Neuronal stem cell (in vitro differentiated cells): ENCODE results near the gene DSP.

Experiments used
- DNase-seq: peaks from one replicate; pipeline ENCODE4 v3.0.0-alpha.2; 2013; ENCODE audit warnings: low spot score
- H2AFZ ChIP-seq: one replicate; pipeline ENCODE4 v1.6.1; 2013; ENCODE audit warnings: mild to moderate bottlenecking, low read length, inconsistent platforms
- H2AK5ac ChIP-seq: 2 replicates; pipeline ENCODE4 v1.6.1; 2013; ENCODE audit warnings: low read depth, mild to moderate bottlenecking, inconsistent platforms, low read length, moderate library complexity, mixed read lengths
- H2BK120ac ChIP-seq: 2 replicates; pipeline ENCODE4 v1.6.1; 2013; ENCODE audit warnings: low read depth, mild to moderate bottlenecking, inconsistent platforms, low read length, moderate library complexity, mixed read lengths
- H2BK12ac ChIP-seq: one replicate; pipeline ENCODE4 v1.6.1; 2013; ENCODE audit warnings: low read length, inconsistent platforms
- H2BK15ac ChIP-seq: 2 replicates; pipeline ENCODE4 v1.6.1; 2013; ENCODE audit warnings: mild to moderate bottlenecking, low read length, inconsistent platforms, mixed read lengths
- H2BK5ac ChIP-seq: one replicate; pipeline ENCODE4 v1.6.1; 2013; ENCODE audit warnings: inconsistent platforms, mild to moderate bottlenecking, low read length, moderate library complexity
- H3K14ac ChIP-seq: one replicate; pipeline ENCODE4 v1.6.1; 2013; ENCODE audit warnings: low read length, inconsistent platforms
- H3K18ac ChIP-seq: 2 replicates; pipeline ENCODE4 v1.6.1; 2013; ENCODE audit warnings: low read length, inconsistent platforms
- H3K23ac ChIP-seq: 2 replicates; pipeline ENCODE4 v1.6.1; 2013; ENCODE audit warnings: low read depth, mild to moderate bottlenecking, mixed read lengths, low read length, inconsistent platforms; ENCODE audit not compliant: poor library complexity
- H3K27ac ChIP-seq: replicated peaks from 3 replicates; pipeline ENCODE4 v1.5.1; 2013; ENCODE audit warnings: low read length, inconsistent platforms
- H3K27me3 ChIP-seq, 3 experiments: 2 replicates each; pipeline ENCODE4 v1.6.1; 2013; ENCODE audit warnings: low read length in 3 of 3, mild to moderate bottlenecking in 2 of 3, inconsistent platforms in 1 of 3, low read depth in 1 of 3, mixed read lengths in 1 of 3, moderate library complexity in 1 of 3; ENCODE audit not compliant: control insufficient read depth in 3 of 3, insufficient read depth in 3 of 3
- H3K36me3 ChIP-seq, 2 donors: replicated peaks in 1 of 2; 2 replicates each; pipeline ENCODE4 v1.6.1; 2013; ENCODE audit warnings: low read length in 2 of 2; ENCODE audit not compliant: control insufficient read depth in 2 of 2, insufficient read depth in 2 of 2
- H3K4ac ChIP-seq: 2 replicates; pipeline ENCODE4 v1.6.1; 2013; ENCODE audit warnings: inconsistent platforms, mild to moderate bottlenecking, low read length, moderate library complexity
- H3K4me1 ChIP-seq, 2 donors: 1 replicate in 1 of 2; 2 replicates in 1 of 2; pipeline ENCODE4 v1.6.1; 2013; ENCODE audit warnings: low read length in 2 of 2, low read depth in 1 of 2; ENCODE audit not compliant: control insufficient read depth in 2 of 2, insufficient read depth in 1 of 2
- H3K4me2 ChIP-seq: one replicate; pipeline ENCODE4 v1.6.1; 2013; ENCODE audit warnings: mild to moderate bottlenecking, low read length, inconsistent platforms; ENCODE audit not compliant: insufficient read depth, poor library complexity, severe bottlenecking
- H3K4me3 ChIP-seq, 2 donors: 2 replicates each; pipeline ENCODE4 v1.5.1; 2013; ENCODE audit warnings: low read length in 2 of 2, mild to moderate bottlenecking in 2 of 2, inconsistent platforms in 1 of 2, moderate library complexity in 1 of 2
- H3K79me1 ChIP-seq: one replicate; pipeline ENCODE4 v1.6.1; 2013; ENCODE audit warnings: low read depth, mild to moderate bottlenecking, inconsistent platforms, low read length, moderate library complexity
- H3K9ac ChIP-seq: one replicate; pipeline ENCODE4 v1.6.1; 2013; ENCODE audit warnings: mild to moderate bottlenecking, low read depth, low read length, inconsistent platforms; ENCODE audit not compliant: poor library complexity
- H3K9me3 ChIP-seq, 2 donors: replicated peaks in 1 of 2; 2 replicates each; pipeline versions ENCODE3 to v1.6.1; 2013; ENCODE audit warnings: low read length in 2 of 2, mild to moderate bottlenecking in 2 of 2, inconsistent platforms in 1 of 2, low read depth in 1 of 2, mixed read lengths in 1 of 2, moderate library complexity in 1 of 2; ENCODE audit not compliant: control insufficient read depth in 2 of 2, insufficient read depth in 1 of 2
- H4K8ac ChIP-seq: one replicate; pipeline ENCODE4 v1.6.1; 2013; ENCODE audit warnings: low read depth, mild to moderate bottlenecking, inconsistent platforms, low read length, moderate library complexity
- H4K91ac ChIP-seq: one replicate; pipeline ENCODE4 v1.6.1; 2013; ENCODE audit warnings: low read length, low read depth, mild to moderate bottlenecking, inconsistent platforms; ENCODE audit not compliant: poor library complexity
- whole genome bisulfite sequencing, 2 donors: extraction: QIAGEN DNeasy Blood & Tissue Kit; methylation state at CpG; one replicate each; pipeline ENCODE4 v1.1.7; 2013; ENCODE audit warnings: missing lambda C conversion rate in 2 of 2, mixed read lengths in 1 of 2; ENCODE audit not compliant: insufficient read length in 2 of 2, insufficient replicate concordance in 1 of 2; ENCODE audit errors: extremely low coverage in 2 of 2; 5-methylcytosine and 5-hydroxymethylcytosine counted together

Gene DSP

DNA sequence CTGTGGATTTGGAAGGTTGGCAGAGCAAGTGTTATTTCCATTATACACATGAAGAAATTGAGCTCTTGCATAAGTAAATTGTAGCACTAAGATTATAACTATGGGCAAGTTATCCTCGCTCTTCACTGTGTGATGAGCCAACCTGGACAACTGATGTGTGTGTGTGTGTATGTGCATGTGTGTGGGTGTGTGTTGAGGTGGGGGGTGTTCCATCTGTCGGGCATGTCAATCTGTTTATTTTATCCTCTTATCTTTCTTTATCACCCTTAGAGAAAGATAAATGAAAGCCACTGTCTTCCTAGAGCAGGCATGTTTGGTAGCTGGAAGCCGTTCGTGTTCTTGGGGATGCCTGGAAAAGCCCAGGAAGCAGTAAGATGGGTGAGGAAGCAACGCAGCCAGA is 3.0 kb upstream of the DSP start:
- no CpG with 5 or more reads among the region's 5 CpGs for WGBS, 2 donors
- no peak overlapping the region for H3K9ac ChIP-seq

DNA sequence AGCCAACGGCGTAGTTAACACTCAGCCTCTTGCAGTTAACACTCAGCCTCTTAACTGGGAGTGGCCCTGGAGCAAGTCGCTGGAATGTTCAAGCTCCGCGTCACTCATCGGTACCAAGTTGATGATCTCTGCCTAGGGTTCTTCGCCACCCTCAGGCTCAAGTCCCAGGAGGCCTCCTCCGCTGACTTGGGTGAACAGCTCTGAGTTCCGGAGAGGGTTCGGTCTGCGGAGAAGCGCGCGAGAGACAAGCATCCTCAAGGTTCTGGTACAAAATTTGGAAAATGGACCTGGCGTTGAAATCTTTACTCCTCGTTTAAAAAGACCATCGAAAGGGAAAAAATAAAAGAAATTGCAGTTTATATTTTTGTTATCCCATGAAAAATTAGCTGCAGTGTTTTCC is 876 bp upstream of the DSP start:
- no peak overlapping the region for H2AK5ac ChIP-seq
- no peak overlapping the region for H2BK15ac ChIP-seq
- no peak overlapping the region for H3K9ac ChIP-seq
- no peak overlapping the region for H4K8ac ChIP-seq
- H3K18ac ChIP-seq, result peak overlapping the region; percentile 7
- H3K4ac ChIP-seq, result no peak overlapping the region
- no peak overlapping the region for H3K14ac ChIP-seq
- H3K4me3 ChIP-seq, result peak overlapping the region in 1 of 2 donors; percentile 73
- H2AFZ ChIP-seq, result no peak overlapping the region
- H3K9me3 ChIP-seq, result peaks cover 3% of the 10 kb centered on the region in 2 donors
- H3K79me1 ChIP-seq, result no peaks in the 10 kb centered on the region
- H3K27me3 ChIP-seq, result peaks cover 0 to 98% (median 4%) of the 10 kb centered on the region in 3 experiments
- H3K4me2 ChIP-seq, result peak overlapping the region; percentile 47
- H3K27ac ChIP-seq, result no peak overlapping the region
- H2BK120ac ChIP-seq, result no peak overlapping the region
- no peak overlapping the region for H3K23ac ChIP-seq
- DNase-seq, result no peak
- H4K91ac ChIP-seq, result no peak overlapping the region
- WGBS, 2 donors, result no CpG with 5 or more reads among the region's 17 CpGs
- H3K4me1 ChIP-seq, result peaks cover 0 to 11% of the 10 kb centered on the region in 2 donors
- no peak overlapping the region for H2BK5ac ChIP-seq
- H2BK12ac ChIP-seq, result no peak overlapping the region
- no peaks in the 10 kb centered on the region for H3K36me3 ChIP-seq

More for the DNA sequence above, 3.0 kb upstream of the DSP start:
- Histone ChIP-seq H3K4me1 (peaks cover 0 to 4% of the 10 kb centered on the region in 2 donors), H3K4me3 (no peak overlapping the region), H2BK12ac (no peak overlapping the region), H2BK120ac (no peak overlapping the region), H3K14ac (no peak overlapping the region), H2AFZ (no peak overlapping the region), H3K79me1 (no peaks in the 10 kb centered on the region), H4K91ac (no peak overlapping the region), H2BK15ac (no peak overlapping the region), H3K4ac (no peak overlapping the region), H3K23ac (no peak overlapping the region), H3K27me3 (peaks cover 0 to 95% (median 4%) of the 10 kb centered on the region in 3 experiments), H3K27ac (no peak overlapping the region), H3K4me2 (no peak overlapping the region), H3K18ac (no peak overlapping the region), H4K8ac (no peak overlapping the region), H3K36me3 (no peaks in the 10 kb centered on the region), H3K9me3 (peaks cover 3% of the 10 kb centered on the region in 2 donors), H2BK5ac (no peak overlapping the region), H2AK5ac (no peak overlapping the region)
- DNase-seq, result no peak

GRCh38 chr6:7542065-7542873 is 798 bp downstream of the DSP start:
- Histone ChIP-seq H3K36me3 (no peaks in the 10 kb centered on the region), H2BK12ac (peak overlapping the region; percentile 100), H3K4me2 (peak overlapping the region; percentile 78), H4K8ac (no peak overlapping the region), H3K9ac (peak overlapping the region; percentile 98), H3K23ac (peak overlapping the region; percentile 95), H2AFZ (peak overlapping the region; percentile 92), H2AK5ac (peak overlapping the region; percentile 88), H3K4me1 (peaks cover 0 to 13% of the 10 kb centered on the region in 2 donors), H4K91ac (peak overlapping the region; percentile 85), H3K18ac (peak overlapping the region; percentile 100), H3K27me3 (peaks cover 0 to 98% (median 4%) of the 10 kb centered on the region in 3 experiments), H3K9me3 (peaks cover 3 to 4% of the 10 kb centered on the region in 2 donors), H2BK5ac (peak overlapping the region; percentile 97), H2BK15ac (peak overlapping the region; percentile 95), H2BK120ac (peak overlapping the region; percentile 93), H3K79me1 (no peaks in the 10 kb centered on the region), H3K14ac (peak overlapping the region; percentile 98), H3K4ac (peak overlapping the region; percentile 91), H3K4me3 (peak overlapping the region in 1 of 2 donors; percentile 96), H3K27ac (peak overlapping the region; percentile 92)
- DNase-seq, result peak; percentile 69
- no CpG with 5 or more reads among the region's 80 CpGs for WGBS, 2 donors

DNA sequence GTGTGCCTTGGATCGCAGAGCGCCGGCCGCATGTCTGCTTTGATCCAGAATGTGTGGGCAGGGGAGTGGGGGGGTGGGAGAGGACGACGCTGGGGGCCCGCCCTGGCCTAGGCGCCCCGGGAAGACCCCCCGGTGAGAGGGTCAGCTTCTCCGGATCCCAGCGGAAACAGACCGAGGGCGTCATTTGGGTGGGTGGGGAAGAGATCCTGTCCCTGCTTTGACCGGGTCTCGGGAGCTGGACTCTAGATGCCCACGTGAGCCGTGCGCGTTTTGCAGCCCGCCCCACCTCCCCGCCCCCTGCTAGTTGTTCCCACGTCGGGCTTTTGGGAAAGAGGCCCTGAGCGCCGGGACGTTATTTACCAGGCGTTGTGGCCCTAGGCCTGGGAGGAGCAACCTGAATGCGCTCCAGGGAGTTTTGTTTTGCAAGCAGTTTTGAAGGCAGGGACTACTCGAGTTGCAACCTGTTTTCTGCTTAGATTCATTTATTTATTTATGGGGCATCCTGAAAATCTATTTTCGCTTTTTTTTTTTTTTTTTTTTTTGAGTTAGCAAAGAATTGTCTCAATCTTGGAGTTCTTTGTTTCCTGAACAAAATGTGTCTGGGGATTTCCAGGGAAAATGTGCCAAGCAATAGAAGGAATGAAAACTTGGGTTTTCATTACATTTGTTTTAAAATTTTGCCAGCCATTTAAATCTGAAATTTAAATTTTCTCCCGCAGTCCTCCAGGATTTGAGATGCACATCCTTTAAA is 1.6 kb downstream of the DSP start:
- H3K14ac ChIP-seq, result no peak overlapping the region
- H2BK15ac ChIP-seq, result peak overlapping the region; percentile 84
- no peak overlapping the region for H4K8ac ChIP-seq
- peak overlapping the region; percentile 77 for H2AK5ac ChIP-seq
- peak overlapping the region; percentile 92 for H3K27ac ChIP-seq
- peak overlapping the region; percentile 100 for H3K18ac ChIP-seq
- DNase-seq, result no peak
- peaks cover 0 to 97% (median 4%) of the 10 kb centered on the region in 3 experiments for H3K27me3 ChIP-seq
- H3K36me3 ChIP-seq, result no peaks in the 10 kb centered on the region
- H3K9ac ChIP-seq, result peak overlapping the region; percentile 98
- peak overlapping the region; percentile 97 for H2BK5ac ChIP-seq
- H3K4me2 ChIP-seq, result peak overlapping the region; percentile 78
- H3K4me3 ChIP-seq, result peak overlapping the region in 1 of 2 donors; percentile 96
- H4K91ac ChIP-seq, result no peak overlapping the region
- no peak overlapping the region for H3K4ac ChIP-seq
- H3K79me1 ChIP-seq, result no peaks in the 10 kb centered on the region
- H2AFZ ChIP-seq, result peak overlapping the region; percentile 92
- no peak overlapping the region for H2BK120ac ChIP-seq
- H3K4me1 ChIP-seq, result peaks cover 0 to 13% of the 10 kb centered on the region in 2 donors
- H2BK12ac ChIP-seq, result no peak overlapping the region
- no peak overlapping the region for H3K23ac ChIP-seq
- WGBS, 2 donors, result no CpG with 5 or more reads among the region's 32 CpGs
- H3K9me3 ChIP-seq, result peaks cover 3 to 4% of the 10 kb centered on the region in 2 donors
